Neural cell (in vitro differentiated cells): ENCODE results near the gene TXN. TPM values are rescaled to one million over a fixed set of nuclear protein-coding genes. Genes with fewer than 3 reads are reported as not detected.
"Not testable (repeated sequence)": the region's sequence is repeated elsewhere in the genome, so short reads cannot be mapped to it uniquely, and the experiment has no call there.

ENCODE experiments used
- H2AFZ ChIP-seq: fragments of 200-600, 300-800 bp; sonication (generic), shearing (Covaris generic); 2 replicates; pipeline ENCODE4 v1.6.0; 2014; ENCODE audit warnings: low read depth, mild to moderate bottlenecking, antibody characterized with exemption, low read length, moderate library complexity
- H3F3A ChIP-seq: fragments of 200-600 bp; shearing (Covaris generic); 2 replicates; pipeline ENCODE4 v1.6.1; 2016; ENCODE audit warnings: mild to moderate bottlenecking, moderate library complexity, mixed read lengths, antibody characterized with exemption, low read length; ENCODE audit not compliant: insufficient read depth, poor library complexity, severe bottlenecking
- H3K27ac ChIP-seq: fragments of 200-600, 300-800 bp; sonication (generic), shearing (Covaris generic); 2 replicates; pipeline ENCODE4 v1.5.1; 2014; ENCODE audit warnings: mild to moderate bottlenecking, low read length, moderate library complexity
- H3K27me3 ChIP-seq: fragments of 300-800, 200-600 bp; sonication (generic), shearing (Covaris generic); 2 replicates; pipeline ENCODE4 v1.6.0; 2014; ENCODE audit warnings: mild to moderate bottlenecking, low read depth, low read length, moderate library complexity; ENCODE audit not compliant: insufficient read depth
- H3K36me3 ChIP-seq: fragments of 300-800, 200-600 bp; sonication (generic), shearing (Covaris generic); 2 replicates; pipeline ENCODE4 v1.5.1; 2014; ENCODE audit warnings: mild to moderate bottlenecking, antibody characterized with exemption, low read length, moderate library complexity; ENCODE audit not compliant: insufficient read depth
- H3K4me2 ChIP-seq: fragments of 300-800, 200-600 bp; sonication (generic), shearing (Covaris generic); 2 replicates; pipeline ENCODE4 v1.6.0; 2014; ENCODE audit warnings: mild to moderate bottlenecking, low read length
- H3K4me3 ChIP-seq: fragments of 300-800, 200-600 bp; sonication (generic), shearing (Covaris generic); 2 replicates; pipeline ENCODE4 v1.5.1; 2014; ENCODE audit warnings: mild to moderate bottlenecking, low read length, moderate library complexity
- H3K79me2 ChIP-seq: fragments of 200-600 bp; shearing (Covaris generic); replicated peaks from 2 replicates; pipeline ENCODE4 v1.6.0; 2014; ENCODE audit warnings: mild to moderate bottlenecking, low read length, moderate library complexity; ENCODE audit not compliant: insufficient read depth
- H3K9ac ChIP-seq: fragments of 300-800, 200-600 bp; sonication (generic), shearing (Covaris generic); 2 replicates; pipeline ENCODE4 v1.6.1; 2016; ENCODE audit warnings: mild to moderate bottlenecking, low read length, mixed read lengths
- H3K9me2 ChIP-seq: fragments of 200-600 bp; shearing (Covaris generic); 2 replicates; pipeline ENCODE4 v1.6.1; 2016; ENCODE audit warnings: mild to moderate bottlenecking, low read length, mixed read lengths; ENCODE audit not compliant: insufficient read depth
- H3K9me3 ChIP-seq: fragments of 200-600, 300-800 bp; sonication (generic), shearing (Covaris generic); 2 replicates; pipeline ENCODE4 v1.6.1; 2016; ENCODE audit warnings: mild to moderate bottlenecking, mixed run types, low read length, moderate library complexity, mixed read lengths
- H4K20me1 ChIP-seq: fragments of 200-600 bp; shearing (Covaris generic); 2 replicates; pipeline ENCODE4 v1.6.1; 2016; ENCODE audit warnings: mild to moderate bottlenecking, mixed run types; ENCODE audit not compliant: insufficient read depth
- EZH2 ChIP-seq: fragments of 200-600, 300-800 bp; shearing (Covaris generic), sonication (generic); IDR thresholded peaks from 2 replicates; pipeline ENCODE4 v1.6.1; 2014; ENCODE audit warnings: antibody characterized with exemption, low read length, borderline replicate concordance, mild to moderate bottlenecking; ENCODE audit not compliant: insufficient read depth, poor library complexity, severe bottlenecking
- POLR2AphosphoS5 ChIP-seq: IDR thresholded peaks from 2 replicates; pipeline ENCODE4 v1.6.1; 2012
- polyA plus RNA-seq: library from polyadenylated mRNA; depleted of rRNA; stranded (reverse); fragments of >200 nt; gene quantifications from 2 replicates; pipeline ENCODE4 v1.2.3, GENCODE V29; 2014
- TF ChIP-seq, protein P1 (sequence below): fragments of 450-650 bp; IDR thresholded peaks from 2 replicates; pipeline ENCODE4 v1.5.1; 2014; ENCODE audit warnings: antibody characterized with exemption, mild to moderate bottlenecking, moderate library complexity; ENCODE audit not compliant: poor library complexity, severe bottlenecking
- TF ChIP-seq, protein P2 (sequence below): IDR thresholded peaks from 2 replicates; pipeline ENCODE4 v1.6.1; 2012; ENCODE audit warnings: borderline replicate concordance

Gene TXN
- polyA plus RNA-seq, 1 donor from 2014 or later = 304 TPM

DNA sequence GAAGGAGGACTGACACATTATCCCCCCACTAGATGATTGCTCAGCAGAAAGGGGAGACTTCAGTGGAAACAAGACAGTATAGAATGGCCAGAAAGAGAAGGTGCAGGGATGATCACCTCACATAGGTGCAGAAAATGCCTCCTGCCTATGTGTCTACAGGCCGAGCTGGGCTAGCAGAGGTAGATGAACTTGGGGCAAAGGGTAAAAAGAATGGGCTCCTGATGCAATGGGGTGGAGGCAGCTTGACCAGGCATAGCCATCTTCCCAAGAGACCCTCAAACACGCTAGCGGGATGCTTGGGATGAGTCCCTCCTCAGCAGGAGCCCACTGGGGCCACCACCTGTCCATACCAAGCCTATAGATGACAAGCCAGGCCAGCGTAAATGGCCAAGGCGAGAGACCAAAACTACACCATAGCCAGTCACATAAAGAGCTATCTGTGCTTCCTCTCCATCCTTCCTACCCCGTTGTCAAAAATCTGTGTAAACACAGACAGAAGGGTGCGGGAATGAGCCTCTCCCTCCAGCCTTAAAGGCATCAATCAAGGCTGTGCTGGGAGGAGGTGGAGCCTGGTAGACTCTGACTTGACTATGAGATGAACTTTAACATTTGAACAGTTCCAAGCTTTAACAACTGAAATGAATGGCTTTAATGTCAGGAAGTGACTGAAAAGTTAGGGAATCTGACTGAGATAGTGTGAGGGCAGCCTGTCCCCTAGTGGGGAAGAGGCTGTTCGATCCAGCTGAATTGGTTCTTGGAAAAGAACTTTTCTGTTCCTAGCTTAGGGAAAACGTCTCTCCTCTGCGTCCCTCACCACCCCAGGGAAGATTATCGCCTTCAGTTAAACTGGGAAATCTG lies 58.7 kb downstream of the TXN start:
- Histone ChIP-seq H3K36me3 (no peaks in the 10 kb centered on the region), H3K9ac (no peak overlapping the region), H3K9me3 (no peaks in the 10 kb centered on the region), H3F3A (no peaks in the 10 kb centered on the region), H2AFZ (no peak overlapping the region), H3K4me2 (no peak overlapping the region), H3K79me2 (no peaks in the 10 kb centered on the region), H3K27me3 (no peaks in the 10 kb centered on the region), H3K9me2 (no peaks in the 10 kb centered on the region), H3K27ac (no peak overlapping the region), H4K20me1 (no peaks in the 10 kb centered on the region), H3K4me3 (no peak overlapping the region)
- TF ChIP-seq, protein P1, sequence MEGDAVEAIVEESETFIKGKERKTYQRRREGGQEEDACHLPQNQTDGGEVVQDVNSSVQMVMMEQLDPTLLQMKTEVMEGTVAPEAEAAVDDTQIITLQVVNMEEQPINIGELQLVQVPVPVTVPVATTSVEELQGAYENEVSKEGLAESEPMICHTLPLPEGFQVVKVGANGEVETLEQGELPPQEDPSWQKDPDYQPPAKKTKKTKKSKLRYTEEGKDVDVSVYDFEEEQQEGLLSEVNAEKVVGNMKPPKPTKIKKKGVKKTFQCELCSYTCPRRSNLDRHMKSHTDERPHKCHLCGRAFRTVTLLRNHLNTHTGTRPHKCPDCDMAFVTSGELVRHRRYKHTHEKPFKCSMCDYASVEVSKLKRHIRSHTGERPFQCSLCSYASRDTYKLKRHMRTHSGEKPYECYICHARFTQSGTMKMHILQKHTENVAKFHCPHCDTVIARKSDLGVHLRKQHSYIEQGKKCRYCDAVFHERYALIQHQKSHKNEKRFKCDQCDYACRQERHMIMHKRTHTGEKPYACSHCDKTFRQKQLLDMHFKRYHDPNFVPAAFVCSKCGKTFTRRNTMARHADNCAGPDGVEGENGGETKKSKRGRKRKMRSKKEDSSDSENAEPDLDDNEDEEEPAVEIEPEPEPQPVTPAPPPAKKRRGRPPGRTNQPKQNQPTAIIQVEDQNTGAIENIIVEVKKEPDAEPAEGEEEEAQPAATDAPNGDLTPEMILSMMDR = no peak
- TF ChIP-seq EZH2 (no peak), POLR2AphosphoS5 (no peak)
- TF ChIP-seq, protein P2, sequence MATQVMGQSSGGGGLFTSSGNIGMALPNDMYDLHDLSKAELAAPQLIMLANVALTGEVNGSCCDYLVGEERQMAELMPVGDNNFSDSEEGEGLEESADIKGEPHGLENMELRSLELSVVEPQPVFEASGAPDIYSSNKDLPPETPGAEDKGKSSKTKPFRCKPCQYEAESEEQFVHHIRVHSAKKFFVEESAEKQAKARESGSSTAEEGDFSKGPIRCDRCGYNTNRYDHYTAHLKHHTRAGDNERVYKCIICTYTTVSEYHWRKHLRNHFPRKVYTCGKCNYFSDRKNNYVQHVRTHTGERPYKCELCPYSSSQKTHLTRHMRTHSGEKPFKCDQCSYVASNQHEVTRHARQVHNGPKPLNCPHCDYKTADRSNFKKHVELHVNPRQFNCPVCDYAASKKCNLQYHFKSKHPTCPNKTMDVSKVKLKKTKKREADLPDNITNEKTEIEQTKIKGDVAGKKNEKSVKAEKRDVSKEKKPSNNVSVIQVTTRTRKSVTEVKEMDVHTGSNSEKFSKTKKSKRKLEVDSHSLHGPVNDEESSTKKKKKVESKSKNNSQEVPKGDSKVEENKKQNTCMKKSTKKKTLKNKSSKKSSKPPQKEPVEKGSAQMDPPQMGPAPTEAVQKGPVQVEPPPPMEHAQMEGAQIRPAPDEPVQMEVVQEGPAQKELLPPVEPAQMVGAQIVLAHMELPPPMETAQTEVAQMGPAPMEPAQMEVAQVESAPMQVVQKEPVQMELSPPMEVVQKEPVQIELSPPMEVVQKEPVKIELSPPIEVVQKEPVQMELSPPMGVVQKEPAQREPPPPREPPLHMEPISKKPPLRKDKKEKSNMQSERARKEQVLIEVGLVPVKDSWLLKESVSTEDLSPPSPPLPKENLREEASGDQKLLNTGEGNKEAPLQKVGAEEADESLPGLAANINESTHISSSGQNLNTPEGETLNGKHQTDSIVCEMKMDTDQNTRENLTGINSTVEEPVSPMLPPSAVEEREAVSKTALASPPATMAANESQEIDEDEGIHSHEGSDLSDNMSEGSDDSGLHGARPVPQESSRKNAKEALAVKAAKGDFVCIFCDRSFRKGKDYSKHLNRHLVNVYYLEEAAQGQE = no peak

DNA sequence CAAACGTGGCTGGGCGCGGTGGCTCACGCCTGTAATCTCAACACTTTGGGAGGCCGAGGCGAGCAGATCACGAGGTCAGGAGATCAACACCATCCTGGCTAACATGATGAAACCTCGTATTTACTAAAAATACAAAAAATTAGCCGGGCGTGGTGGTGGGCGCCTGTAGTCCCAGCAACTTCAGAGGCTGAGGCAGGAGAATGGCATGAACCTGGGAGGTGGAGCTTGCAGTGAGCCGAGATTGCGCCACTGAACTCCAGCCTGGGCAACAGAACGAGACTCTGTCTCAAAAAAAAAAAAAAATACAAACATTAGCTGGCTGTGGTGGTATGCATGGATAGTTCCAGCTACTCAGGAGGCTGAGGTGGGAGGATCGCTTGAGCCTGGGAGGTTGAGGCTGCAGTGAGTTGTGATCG lies 60.2 kb downstream of the TXN start:
- not testable (repeated sequence) for H3K4me2 ChIP-seq, H4K20me1 ChIP-seq, H3K36me3 ChIP-seq, H3K9me3 ChIP-seq, H3K79me2 ChIP-seq, H3K9ac ChIP-seq, H3K27ac ChIP-seq, H2AFZ ChIP-seq, H3K9me2 ChIP-seq, H3F3A ChIP-seq, H3K27me3 ChIP-seq, H3K4me3 ChIP-seq

Other genes starting within 250 kb of the TXN start
- not detected in 2 replicates for gene C9orf152, start 48.3 kb downstream of the TXN start, polyA plus RNA-seq
- gene TXNDC8, start 81.4 kb upstream of the TXN start, polyA plus RNA-seq = not detected in 2 replicates